Dendritic cell treated with granulocyte-macrophage colony-stimulating factor and Interleukin-4, amounts not matched to agents 40 ng/mL and 50 ng/mL, for 4 days (primary cell): Measurements from ENCODE around the gene SGK2.
A peak's percentile ranks its signal among the peaks of the same experiment; 100 is the strongest.
"Not testable (repeated sequence)": the region's sequence is repeated elsewhere in the genome, so short reads cannot be mapped to it uniquely, and the experiment has no call there.

Experiments used
- H3K27ac Mint-ChIP-seq: one replicate; pipeline ENCODE4 v1.8.0; 2022; ENCODE audit warnings: mild to moderate bottlenecking, mixed read lengths
- H3K27me3 Mint-ChIP-seq: one replicate; pipeline ENCODE4 v1.8.0; 2022; ENCODE audit warnings: mild to moderate bottlenecking, mixed read lengths
- H3K36me3 Mint-ChIP-seq: one replicate; pipeline ENCODE4 v1.8.0; 2022; ENCODE audit warnings: low read depth, mixed read lengths
- H3K4me1 Mint-ChIP-seq: one replicate; pipeline ENCODE4 v1.8.0; 2022; ENCODE audit warnings: low read depth, mixed read lengths
- H3K4me3 Mint-ChIP-seq: one replicate; pipeline ENCODE4 v1.8.0; 2022; ENCODE audit warnings: mild to moderate bottlenecking, moderate library complexity, mixed read lengths
- H3K9me3 Mint-ChIP-seq: one replicate; pipeline ENCODE4 v1.8.0; 2022; ENCODE audit warnings: mixed read lengths
- intact Hi-C: fragments of 100-400 bp; cut with micrococcal nuclease; formaldehyde crosslinking; loops from one replicate; pipeline ENCODE4 v1.15.0; 2022

The SGK2 gene

DNA sequence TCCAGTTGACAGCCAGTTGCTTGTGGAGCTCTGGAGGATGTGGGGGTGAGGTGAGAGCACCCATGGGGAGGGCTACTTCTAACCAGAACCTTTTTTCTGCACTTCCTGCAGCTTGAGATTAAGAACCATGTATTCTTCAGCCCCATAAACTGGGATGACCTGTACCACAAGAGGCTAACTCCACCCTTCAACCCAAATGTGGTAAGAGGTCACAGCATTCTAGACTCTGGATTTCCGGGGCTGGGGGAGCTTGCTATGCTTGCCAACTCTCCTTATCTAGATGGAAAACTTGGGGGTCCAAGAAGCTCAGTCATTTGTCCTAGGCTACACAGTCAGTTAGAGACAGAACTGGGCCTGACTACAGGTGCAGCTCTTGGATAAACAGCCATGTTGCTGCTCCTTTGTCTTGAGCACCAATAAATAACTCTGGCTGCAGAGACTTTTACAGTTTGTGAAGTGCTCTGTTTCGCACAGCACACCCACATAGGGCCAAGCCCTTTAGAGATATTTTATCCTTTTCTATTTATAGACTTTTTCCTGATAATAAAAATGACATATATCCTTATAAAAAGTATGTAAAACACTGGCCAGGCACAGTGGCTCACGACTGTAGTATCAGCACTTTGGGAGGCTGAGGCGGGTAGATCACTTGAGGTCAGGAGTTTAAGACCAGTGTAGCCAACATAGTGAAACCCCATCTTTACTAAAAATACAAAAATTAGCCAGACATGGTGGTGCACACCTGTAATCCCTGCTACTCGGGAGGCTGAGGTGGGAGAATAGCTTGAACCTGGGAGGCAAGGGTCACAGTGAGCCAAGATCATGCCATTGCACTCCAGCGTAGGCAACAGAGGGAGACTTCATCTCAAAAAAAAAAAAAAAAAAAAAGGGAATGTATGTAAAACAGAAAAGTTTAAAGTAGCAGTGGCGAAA, 21.3 kb downstream of the SGK2 start:
- no peaks in the 10 kb centered on the region for H3K9me3 Mint-ChIP-seq
- H3K4me1 Mint-ChIP-seq, result peaks cover 12% of the 10 kb centered on the region
- no peak overlapping the region for H3K27ac Mint-ChIP-seq
- H3K4me3 Mint-ChIP-seq, result no peak overlapping the region
- no peaks in the 10 kb centered on the region for H3K36me3 Mint-ChIP-seq
- H3K27me3 Mint-ChIP-seq, result no peaks in the 10 kb centered on the region
- intact Hi-C loops, result no loop called here

DNA sequence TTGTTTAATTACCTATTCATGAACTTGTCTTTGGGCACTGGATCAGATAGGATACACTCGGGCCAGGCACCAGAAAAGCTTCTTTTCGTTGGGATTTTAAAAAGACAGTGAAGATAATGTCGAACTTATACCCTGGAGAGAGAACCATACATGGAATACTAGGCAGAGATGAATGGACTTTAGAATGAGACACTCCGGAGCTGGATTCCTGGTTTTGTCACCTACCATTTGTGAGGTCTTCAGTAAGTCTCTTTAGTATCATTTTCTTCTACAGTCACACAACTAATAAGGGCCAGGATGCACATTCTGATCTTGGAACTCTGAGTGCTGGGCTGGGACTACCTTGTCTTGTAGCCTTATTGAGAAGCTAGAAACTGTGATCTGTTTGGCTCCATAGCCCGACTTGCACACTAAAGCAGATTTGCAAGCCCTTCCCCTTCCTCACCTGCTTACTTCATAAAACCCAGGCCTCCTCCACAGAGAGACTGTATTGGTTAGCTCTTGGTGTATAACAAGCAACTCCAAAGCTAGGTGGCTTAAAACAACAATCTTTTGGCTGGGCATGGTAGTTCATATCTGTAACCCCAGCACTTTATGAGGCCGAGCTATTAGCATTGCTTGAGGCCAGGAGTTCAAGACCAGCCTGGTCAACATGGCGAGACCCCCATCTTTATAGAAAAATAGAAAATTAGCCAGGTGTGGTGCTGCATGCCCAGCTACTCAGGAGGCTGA, 24.5 kb downstream of the SGK2 start:
- no peaks in the 10 kb centered on the region for H3K9me3 Mint-ChIP-seq
- no peaks in the 10 kb centered on the region for H3K36me3 Mint-ChIP-seq
- no peak overlapping the region for H3K4me3 Mint-ChIP-seq
- H3K27ac Mint-ChIP-seq, result no peak overlapping the region
- H3K27me3 Mint-ChIP-seq, result no peaks in the 10 kb centered on the region
- H3K4me1 Mint-ChIP-seq, result peaks cover 12% of the 10 kb centered on the region
- intact Hi-C loops, result no loop called here

- Mint-ChIP-seq H3K4me1 (peaks cover 12% of the 10 kb centered on the region), H3K4me3 (no peak overlapping the region), H3K36me3 (no peaks in the 10 kb centered on the region), H3K9me3 (no peaks in the 10 kb centered on the region), H3K27me3 (no peaks in the 10 kb centered on the region), H3K27ac (no peak overlapping the region)
- intact Hi-C loops, result no loop called here
These were observed 25.2 kb downstream of the SGK2 start for GRCh38 chr20:43583982-43584432.

DNA sequence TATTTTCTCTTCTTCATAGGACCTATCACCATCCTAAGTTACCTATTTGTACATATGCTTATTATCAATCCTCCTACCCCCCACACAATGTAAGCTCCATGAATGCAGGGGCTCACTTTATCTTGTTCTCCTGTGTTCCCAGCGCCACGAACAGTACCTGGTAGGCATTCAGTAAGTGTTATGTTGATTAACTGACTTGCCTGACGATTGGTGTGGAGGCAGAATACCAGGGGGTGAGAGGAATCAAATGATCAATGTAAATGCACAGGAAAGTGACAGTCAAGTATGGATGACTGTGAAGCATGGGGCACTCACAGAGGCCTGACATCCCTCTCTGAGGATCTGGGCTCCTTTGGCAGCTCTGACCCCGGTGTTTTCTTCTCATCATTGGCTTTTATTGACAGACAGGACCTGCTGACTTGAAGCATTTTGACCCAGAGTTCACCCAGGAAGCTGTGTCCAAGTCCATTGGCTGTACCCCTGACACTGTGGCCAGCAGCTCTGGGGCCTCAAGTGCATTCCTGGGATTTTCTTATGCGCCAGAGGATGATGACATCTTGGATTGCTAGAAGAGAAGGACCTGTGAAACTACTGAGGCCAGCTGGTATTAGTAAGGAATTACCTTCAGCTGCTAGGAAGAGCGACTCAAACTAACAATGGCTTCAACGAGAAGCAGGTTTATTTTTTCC, 25.8 kb downstream of the SGK2 start:
- no peaks in the 10 kb centered on the region for H3K36me3 Mint-ChIP-seq
- intact Hi-C loops, result no loop called here
- H3K4me3 Mint-ChIP-seq, result no peak overlapping the region
- no peaks in the 10 kb centered on the region for H3K9me3 Mint-ChIP-seq
- peaks cover 12% of the 10 kb centered on the region for H3K4me1 Mint-ChIP-seq
- no peak overlapping the region for H3K27ac Mint-ChIP-seq
- H3K27me3 Mint-ChIP-seq, result no peaks in the 10 kb centered on the region

DNA sequence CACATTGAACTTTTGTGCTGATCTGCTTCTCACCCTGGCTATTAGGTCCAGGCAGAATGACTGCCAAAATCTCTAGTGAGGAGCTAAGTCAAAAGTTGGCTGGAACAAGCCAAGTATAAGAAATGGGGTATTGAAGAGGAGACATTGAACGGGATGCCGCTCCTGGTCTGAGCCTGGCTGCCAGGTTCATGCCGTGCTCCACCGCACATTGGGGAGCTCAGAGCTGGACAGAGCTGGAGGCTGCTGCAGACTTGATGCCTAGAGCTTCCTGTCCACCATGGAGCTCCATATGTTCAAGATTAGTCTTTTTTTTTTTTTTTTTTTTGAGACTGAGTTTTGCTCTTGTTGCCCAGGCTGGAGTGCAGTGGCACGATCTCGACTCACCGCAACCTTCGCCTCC, 27.8 kb downstream of the SGK2 start:
- intact Hi-C loops, result no loop called here
- Mint-ChIP-seq H3K27me3 (no peaks in the 10 kb centered on the region), H3K4me1 (peaks cover 26% of the 10 kb centered on the region), H3K4me3 (no peak overlapping the region), H3K9me3 (no peaks in the 10 kb centered on the region), H3K36me3 (peaks cover 7% of the 10 kb centered on the region), H3K27ac (no peak overlapping the region)

DNA sequence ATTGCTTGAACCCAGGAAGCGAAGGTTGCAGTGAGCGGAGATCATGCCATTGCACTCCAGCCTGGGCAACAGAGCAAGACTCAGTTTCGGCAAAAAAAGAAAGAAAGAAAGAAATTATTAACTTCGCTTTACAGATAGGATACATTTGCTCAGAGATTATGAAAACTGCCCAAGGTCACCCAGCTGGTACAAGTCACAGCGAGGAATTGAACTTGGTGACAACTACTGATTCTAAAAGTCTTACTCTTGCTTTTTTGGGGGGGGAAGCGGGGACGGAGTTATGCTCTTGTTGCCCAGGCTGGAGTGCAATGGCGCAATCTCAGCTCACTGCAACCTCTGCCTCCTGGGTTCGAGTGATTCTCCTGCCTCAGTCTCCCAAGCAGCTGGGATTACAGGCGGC, 29.7 kb downstream of the SGK2 start:
- H3K27me3 Mint-ChIP-seq, H3K36me3 Mint-ChIP-seq, intact Hi-C loops: not testable (repeated sequence)

GRCh38 chr20:43590036-43590391, 31.2 kb downstream of the SGK2 start:
- intact Hi-C loops, result loop anchor here (1.0 to 2.0 kb wide), 2 partner anchors 76 to 77 kb away; partner anchors contain the start of gene MYBL2
- Mint-ChIP-seq H3K36me3 (peaks cover 18% of the 10 kb centered on the region), H3K27ac (peak overlapping the region; percentile 92), H3K4me3 (peak overlapping the region; percentile 90), H3K4me1 (peaks cover 15% of the 10 kb centered on the region), H3K27me3 (no peaks in the 10 kb centered on the region), H3K9me3 (no peaks in the 10 kb centered on the region)

More for the DNA sequence above, 29.7 kb downstream of the SGK2 start:
- peaks cover 27% of the 10 kb centered on the region for H3K4me1 Mint-ChIP-seq
- H3K4me3 Mint-ChIP-seq, H3K27ac Mint-ChIP-seq, H3K9me3 Mint-ChIP-seq: not testable (repeated sequence)

DNA sequence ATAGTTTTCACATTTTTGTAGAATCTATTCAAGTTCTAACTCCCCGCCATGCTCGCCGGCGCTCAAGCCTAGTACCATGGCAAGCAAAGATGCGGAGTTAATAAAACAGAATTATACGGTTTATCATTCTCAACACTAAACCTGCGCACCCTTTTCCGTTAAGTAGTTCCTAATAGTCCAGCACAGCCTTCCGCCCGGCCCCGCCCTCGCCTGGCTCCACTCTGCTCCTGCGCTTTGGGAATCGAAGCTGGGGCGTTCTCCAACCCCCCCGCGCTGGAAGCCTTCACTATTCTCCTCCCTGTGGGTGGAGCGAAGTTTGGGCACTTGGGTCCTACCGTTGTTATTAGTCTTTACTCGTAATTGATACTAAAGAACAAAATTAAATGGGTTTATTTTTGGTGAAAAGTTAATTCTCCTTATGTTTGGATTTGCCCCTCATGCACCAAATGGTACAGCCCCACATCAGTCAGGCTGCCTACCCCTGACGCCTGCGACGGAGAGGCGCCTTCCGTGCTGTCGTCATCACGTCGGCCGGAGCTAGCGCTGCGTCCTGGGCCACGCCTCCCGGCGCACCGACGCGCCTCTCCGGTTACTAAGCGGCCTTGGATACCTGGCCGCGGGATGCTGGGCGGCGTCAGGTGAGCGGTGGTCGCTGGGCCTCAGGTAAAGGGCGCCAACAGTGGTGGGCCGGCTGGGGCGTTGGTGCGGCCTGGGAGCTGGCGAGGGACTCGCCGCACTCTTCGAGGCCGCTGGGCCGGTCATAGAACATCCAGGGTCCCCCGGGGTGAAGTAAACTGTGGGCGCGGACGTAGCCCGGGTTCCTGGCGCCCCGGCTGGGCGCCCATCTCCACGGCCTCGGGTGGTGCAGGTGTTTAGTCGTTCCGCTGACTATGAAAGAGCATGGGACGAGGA, 31.8 kb downstream of the SGK2 start, which contains the start of gene IFT52:
IFT52 (plus strand) TSS at position 546 of the 912 bp plus-strand sequence. CDS start 3,762 bp downstream, outside the sequence.
- intact Hi-C loops, result loop anchor here (1.0 to 2.0 kb wide), 2 partner anchors 76 kb away; partner anchors contain the start of gene MYBL2

GRCh38 chr20:43601960-43602359, 43.1 kb downstream of the SGK2 start:
- H3K9me3 Mint-ChIP-seq, H3K27me3 Mint-ChIP-seq, intact Hi-C loops, H3K27ac Mint-ChIP-seq, H3K4me1 Mint-ChIP-seq, H3K4me3 Mint-ChIP-seq: not testable (repeated sequence)
- H3K36me3 Mint-ChIP-seq, result peaks cover 58% of the 10 kb centered on the region

More for the DNA sequence above, 31.8 kb downstream of the SGK2 start, which contains the start of gene IFT52:
- Mint-ChIP-seq H3K27ac (peak within 1 kb of the TSS; percentile 92), H3K4me3 (peak within 1 kb of the TSS; percentile 90), H3K9me3 (no peaks in the 10 kb centered on the region), H3K27me3 (no peaks in the 10 kb centered on the region), H3K36me3 (peaks cover 24% of the 10 kb centered on the region), H3K4me1 (peaks cover 15% of the 10 kb centered on the region)

GRCh38 chr20:43603124-43603523, 44.3 kb downstream of the SGK2 start:
- intact Hi-C loops, result no loop called here
- no peak overlapping the region for H3K4me3 Mint-ChIP-seq
- H3K9me3 Mint-ChIP-seq, result no peaks in the 10 kb centered on the region
- no peaks in the 10 kb centered on the region for H3K4me1 Mint-ChIP-seq
- H3K36me3 Mint-ChIP-seq, result peaks cover 58% of the 10 kb centered on the region
- no peak overlapping the region for H3K27ac Mint-ChIP-seq
- no peaks in the 10 kb centered on the region for H3K27me3 Mint-ChIP-seq

DNA sequence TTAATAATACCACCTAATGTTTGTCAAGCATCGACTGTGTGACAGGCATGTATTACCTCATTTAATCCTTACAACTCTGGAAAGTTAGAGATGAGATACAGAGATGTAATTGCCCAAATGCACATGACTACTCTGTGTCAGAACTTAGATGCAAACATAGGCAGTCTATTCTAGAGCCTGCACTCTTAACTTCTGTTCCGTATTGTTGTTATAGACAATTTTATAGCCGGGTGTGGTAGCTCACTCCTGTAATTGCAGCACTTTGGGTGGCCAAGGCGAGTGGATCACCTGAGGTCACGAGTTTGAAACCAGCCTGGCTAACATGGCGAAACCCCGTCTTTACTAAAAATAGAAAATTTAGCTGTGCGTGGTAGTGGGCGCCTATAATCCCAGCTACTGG, 46.9 kb downstream of the SGK2 start:
- H3K4me1 Mint-ChIP-seq, result no peaks in the 10 kb centered on the region
- no peaks in the 10 kb centered on the region for H3K9me3 Mint-ChIP-seq
- no peak overlapping the region for H3K4me3 Mint-ChIP-seq
- peaks cover 52% of the 10 kb centered on the region for H3K36me3 Mint-ChIP-seq
- H3K27ac Mint-ChIP-seq, result no peak overlapping the region
- H3K27me3 Mint-ChIP-seq, result no peaks in the 10 kb centered on the region
- intact Hi-C loops, result no loop called here

- H3K9me3 Mint-ChIP-seq, H3K4me1 Mint-ChIP-seq, intact Hi-C loops, H3K27ac Mint-ChIP-seq, H3K4me3 Mint-ChIP-seq, H3K27me3 Mint-ChIP-seq: not testable (repeated sequence)
- peaks cover 52% of the 10 kb centered on the region for H3K36me3 Mint-ChIP-seq
These were observed 48.5 kb downstream of the SGK2 start for GRCh38 chr20:43607278-43607677.

DNA sequence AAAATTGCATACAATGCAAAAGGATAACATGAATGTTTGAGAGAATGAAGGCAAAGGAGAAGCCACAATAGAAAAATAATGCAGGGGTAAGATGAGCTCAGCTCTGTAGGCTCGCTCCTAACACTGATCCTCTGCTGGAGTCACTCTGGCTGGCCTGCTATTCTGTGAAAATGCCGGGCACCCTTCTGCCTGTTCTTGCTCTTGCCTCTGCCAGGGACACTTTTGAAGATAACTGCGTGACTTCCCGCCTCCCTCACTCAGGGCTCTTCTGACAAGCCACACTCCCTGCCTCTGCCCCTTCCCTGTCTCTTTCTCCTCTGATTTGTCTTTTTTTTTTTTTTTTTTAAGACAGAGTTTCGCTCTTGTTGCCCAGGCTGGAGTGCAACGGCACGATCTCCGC, 72.8 kb downstream of the SGK2 start:
- no peaks in the 10 kb centered on the region for H3K9me3 Mint-ChIP-seq
- no peak overlapping the region for H3K4me3 Mint-ChIP-seq
- intact Hi-C loops, result no loop called here
- H3K27ac Mint-ChIP-seq, result no peak overlapping the region
- peaks cover 79% of the 10 kb centered on the region for H3K36me3 Mint-ChIP-seq
- no peaks in the 10 kb centered on the region for H3K4me1 Mint-ChIP-seq
- H3K27me3 Mint-ChIP-seq, result no peaks in the 10 kb centered on the region
